ENCODE measurements around the gene DPYSL5. TPM values are rescaled to one million over a fixed set of nuclear protein-coding genes. Genes with fewer than 3 reads are reported as not detected.

The DPYSL5 gene
- total and polyA plus RNA-seq, 2 of the 13 experiments (the other 11 are each of a cell fraction or from before 2014, with no cell fraction given), result 0.15 TPM; not detected in 1

- TF ChIP-seq HNRNPLL (IDR thresholded peaks at IDR 0.05; ENCODE audit: low read depth, low read length, poor library complexity, severe bottlenecking), result peak; percentile 100
- TF ChIP-seq ZNF574 (CRISPR knock-in tag; IDR thresholded peaks at IDR 0.05), result peak; percentile 47; the same call in 1 of the 2 replicates
- no peak for TF ChIP-seq RFX3 (CRISPR knock-in tag; IDR thresholded peaks at IDR 0.05)
- TF ChIP-seq XBP1 (CRISPR knock-in tag; IDR thresholded peaks at IDR 0.05), result no peak
- TF ChIP-seq SMAD3 (CRISPR knock-in tag; IDR thresholded peaks at IDR 0.05), result 0 out of 2 replicates have a peak, but pooled peaks have one; percentile 40
- TF ChIP-seq ZNF644 (CRISPR knock-in tag; IDR thresholded peaks at IDR 0.05; ENCODE audit: low read depth), result no peak
- TF ChIP-seq PRDM10 (CRISPR knock-in tag; IDR thresholded peaks at IDR 0.05; ENCODE audit: low read depth), result no peak
- TF ChIP-seq SRY (CRISPR knock-in tag; IDR thresholded peaks at IDR 0.05), result no peak
- TF ChIP-seq CCDC6 (CRISPR knock-in tag; IDR thresholded peaks at IDR 0.05), result no peak
- TF ChIP-seq ZNF724P (CRISPR knock-in tag; IDR thresholded peaks at IDR 0.05; ENCODE audit: borderline replicate concordance), result 0 out of 2 replicates have a peak, but pooled peaks have one; percentile 27
- TF ChIP-seq IKZF5 (CRISPR knock-in tag; IDR thresholded peaks at IDR 0.05), result 0 out of 2 replicates have a peak, but pooled peaks have one; percentile 33
- peak; percentile 94 for TF ChIP-seq STAG1 (CRISPR knock-in tag; IDR thresholded peaks at IDR 0.05)
- TF ChIP-seq MTF2 (CRISPR knock-in tag; IDR thresholded peaks at IDR 0.05; ENCODE audit: borderline replicate concordance), result peak; percentile 93; the same call in 1 of the 2 replicates
- TF ChIP-seq ISX (CRISPR knock-in tag; conservative IDR thresholded peaks at IDR 0.05), result no peak
- no peak for TF ChIP-seq NR3C1 (CRISPR knock-in tag; IDR thresholded peaks at IDR 0.05)
- peak; percentile 92 for TF ChIP-seq CTCF (CRISPR knock-in tag; IDR thresholded peaks at IDR 0.05)
- TF ChIP-seq SOX5 (CRISPR knock-in tag; IDR thresholded peaks at IDR 0.05; ENCODE audit: borderline replicate concordance), result no peak
- peak; percentile 56; the same call in 1 of the 2 replicates for TF ChIP-seq NFKB2 (CRISPR knock-in tag; IDR thresholded peaks at IDR 0.05; ENCODE audit: borderline replicate concordance)
- TF ChIP-seq ZNF709 (CRISPR knock-in tag; IDR thresholded peaks at IDR 0.05), result no peak
- no peak for TF ChIP-seq ZNF367 (CRISPR knock-in tag; IDR thresholded peaks at IDR 0.05; ENCODE audit: borderline replicate concordance)
Measured at GRCh38 chr2:26846334-26847306, 1.3 kb upstream of the DPYSL5 start (continued).

All from HepG2 (cell line).